ENCODE results near the gene IRF9.
A peak's percentile ranks its signal among the peaks of the same experiment; 100 is the strongest.

Gene IRF9, protein sequence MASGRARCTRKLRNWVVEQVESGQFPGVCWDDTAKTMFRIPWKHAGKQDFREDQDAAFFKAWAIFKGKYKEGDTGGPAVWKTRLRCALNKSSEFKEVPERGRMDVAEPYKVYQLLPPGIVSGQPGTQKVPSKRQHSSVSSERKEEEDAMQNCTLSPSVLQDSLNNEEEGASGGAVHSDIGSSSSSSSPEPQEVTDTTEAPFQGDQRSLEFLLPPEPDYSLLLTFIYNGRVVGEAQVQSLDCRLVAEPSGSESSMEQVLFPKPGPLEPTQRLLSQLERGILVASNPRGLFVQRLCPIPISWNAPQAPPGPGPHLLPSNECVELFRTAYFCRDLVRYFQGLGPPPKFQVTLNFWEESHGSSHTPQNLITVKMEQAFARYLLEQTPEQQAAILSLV

DNA sequence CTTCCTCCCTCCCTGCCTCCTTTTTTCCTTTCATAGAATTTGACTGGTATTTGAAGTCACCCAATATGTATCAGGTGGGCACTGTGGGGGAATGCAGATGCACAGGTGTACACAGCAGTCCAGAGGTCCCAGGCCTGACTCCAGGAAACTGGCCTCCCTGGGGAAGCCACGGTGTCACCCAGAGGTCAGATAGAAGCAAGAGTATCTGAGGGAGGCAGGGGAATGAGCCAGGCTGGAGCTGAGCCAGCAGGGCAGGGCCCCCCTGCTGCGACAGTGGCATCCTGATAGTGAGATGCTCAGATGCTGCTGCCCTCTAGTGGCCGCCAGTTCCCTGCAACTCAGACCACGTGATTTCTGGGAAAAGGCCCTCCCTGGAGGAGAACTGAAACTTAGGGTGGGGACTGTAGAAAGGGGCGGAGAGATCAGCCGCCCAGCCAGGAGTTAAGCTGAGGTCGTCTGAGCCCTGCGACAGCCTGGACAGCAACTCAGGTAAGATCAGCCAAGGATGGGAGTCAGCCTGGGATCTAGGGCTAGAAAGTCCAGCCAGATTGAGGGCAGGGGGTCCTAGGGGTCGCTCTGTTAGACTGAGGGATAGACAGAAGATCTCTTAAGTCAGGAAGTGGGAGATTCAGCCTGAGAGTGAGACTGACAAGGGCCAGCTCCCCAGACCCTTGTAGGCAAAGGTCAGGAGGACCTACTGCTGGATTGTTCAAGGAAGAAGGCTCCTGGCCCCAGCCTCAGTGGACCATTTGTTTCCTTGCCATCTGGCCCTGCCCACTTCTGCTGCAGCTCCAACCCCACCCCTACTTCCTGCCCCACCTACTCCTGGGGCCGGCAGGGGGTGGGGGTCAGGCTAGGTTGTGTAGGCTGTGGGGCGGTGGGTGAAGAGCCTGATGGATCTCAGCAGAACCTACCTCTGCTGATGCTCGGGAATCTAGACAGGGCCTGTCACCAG, at the start of gene IRF9:
IRF9 (plus strand) TSS at position 416 of the 955 bp plus-strand sequence. CDS start 880 bp downstream, outside the sequence.
- FAIRE-seq: peak; percentile 55

DNA sequence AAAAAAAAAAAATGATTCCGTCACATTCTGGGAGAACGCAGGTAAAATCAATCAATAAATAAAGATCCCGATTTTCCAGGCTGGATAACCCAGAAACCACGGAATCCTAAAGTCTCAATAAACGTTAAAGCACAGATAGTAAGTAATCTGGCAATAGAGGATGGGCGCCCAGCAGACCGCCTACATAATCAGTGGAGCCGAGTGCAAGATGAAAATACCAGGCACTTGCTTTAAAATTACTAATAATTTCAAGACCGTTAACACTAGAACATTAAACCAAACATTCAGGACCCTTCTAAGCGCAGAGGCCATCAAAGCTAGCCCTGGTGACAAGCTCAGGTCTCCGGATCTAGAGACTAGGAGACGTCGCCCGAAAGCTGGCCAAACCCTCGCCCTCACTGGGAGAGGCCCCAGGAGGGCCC, 47.7 kb upstream of the IRF9 start:
- no peak for FAIRE-seq

DNA sequence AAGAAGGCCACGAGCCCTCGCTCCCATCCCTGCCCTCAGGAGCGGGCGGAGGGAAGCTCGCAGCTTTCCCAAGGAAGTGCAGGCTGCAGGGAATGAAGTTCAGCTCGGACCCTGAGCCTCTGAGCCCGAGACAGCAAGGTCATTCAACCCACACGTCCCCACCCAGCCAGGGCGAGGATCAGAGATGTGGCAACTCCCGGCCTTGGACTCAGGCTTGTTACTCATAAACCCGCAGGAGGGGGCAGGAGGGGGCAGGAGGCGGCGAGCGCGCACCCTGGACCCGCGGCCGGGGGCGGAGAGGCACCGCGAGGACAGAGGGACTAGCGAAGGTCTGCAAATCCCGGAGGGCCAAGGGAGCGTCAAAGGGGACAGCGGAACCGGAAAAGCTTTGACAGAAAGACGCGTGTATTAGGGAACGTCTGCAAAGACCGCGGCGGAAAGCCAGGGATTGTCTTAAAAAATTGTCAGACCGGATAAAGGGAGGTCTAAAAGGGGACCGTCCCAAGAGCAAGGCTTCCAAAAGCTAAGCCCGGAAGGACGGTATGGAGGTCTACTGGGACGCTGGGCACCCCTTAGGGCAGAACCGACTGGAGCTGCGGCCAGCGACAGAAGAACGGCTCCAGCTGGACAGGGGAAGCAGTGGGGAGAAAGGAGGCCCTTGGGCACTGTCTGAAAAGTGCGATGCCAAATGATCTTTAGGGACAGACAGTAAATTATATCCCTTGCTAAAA, 47.1 kb upstream of the IRF9 start:
- no peak for FAIRE-seq

DNA sequence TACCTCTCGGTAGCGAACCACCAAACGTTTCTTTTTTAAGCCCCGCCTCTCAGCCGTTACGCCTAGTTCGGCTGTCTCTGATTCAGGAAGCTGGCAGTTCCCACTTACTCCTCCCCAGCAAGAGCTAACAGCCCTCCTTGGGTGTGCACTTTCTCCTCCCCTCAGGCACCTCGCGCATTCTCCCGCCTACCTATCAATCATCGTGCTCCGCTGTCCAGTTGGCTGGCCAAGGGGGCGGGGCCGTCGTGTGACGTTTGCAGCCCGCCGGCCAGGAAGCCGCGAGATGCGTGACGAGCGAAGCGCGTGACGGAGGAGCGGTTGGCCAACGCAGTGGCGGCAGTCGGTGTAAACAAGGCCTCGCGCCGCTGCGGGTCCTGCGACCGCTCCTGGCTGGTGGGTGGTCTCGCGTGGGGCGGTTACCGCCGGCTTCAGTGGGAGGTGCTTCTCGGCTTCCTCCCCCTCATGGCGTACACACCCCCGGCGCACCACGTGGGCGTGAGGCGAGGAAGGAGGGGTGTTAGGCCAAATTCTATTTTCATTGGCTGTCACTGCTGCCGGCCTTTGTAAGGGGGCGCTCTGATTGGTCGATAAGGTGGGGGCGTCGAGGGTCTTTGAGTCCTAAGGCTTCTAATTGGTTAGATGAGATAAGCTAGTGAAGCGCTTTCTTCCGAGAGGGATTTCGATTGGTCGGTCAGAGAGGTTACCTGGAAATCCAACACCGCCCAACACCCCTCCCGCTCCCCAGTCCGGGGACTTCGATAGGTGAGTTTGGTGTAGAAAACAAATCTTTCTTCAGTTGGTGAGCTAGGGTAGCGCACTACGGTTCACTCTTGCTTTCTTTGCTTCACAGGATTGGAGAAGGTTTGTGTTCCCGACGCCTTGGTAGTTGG, 46.3 kb upstream of the IRF9 start, which contains the start of the genes DCAF11 and NRL:
DCAF11 (plus strand) TSS at position 246 of the 890 bp plus-strand sequence. CDS start 818 bp downstream, outside the sequence.
NRL (minus strand) TSS at position 418 of the 890 bp plus-strand sequence. CDS start 32,101 bp downstream, outside the sequence.
- FAIRE-seq: peak; percentile 98

DNA sequence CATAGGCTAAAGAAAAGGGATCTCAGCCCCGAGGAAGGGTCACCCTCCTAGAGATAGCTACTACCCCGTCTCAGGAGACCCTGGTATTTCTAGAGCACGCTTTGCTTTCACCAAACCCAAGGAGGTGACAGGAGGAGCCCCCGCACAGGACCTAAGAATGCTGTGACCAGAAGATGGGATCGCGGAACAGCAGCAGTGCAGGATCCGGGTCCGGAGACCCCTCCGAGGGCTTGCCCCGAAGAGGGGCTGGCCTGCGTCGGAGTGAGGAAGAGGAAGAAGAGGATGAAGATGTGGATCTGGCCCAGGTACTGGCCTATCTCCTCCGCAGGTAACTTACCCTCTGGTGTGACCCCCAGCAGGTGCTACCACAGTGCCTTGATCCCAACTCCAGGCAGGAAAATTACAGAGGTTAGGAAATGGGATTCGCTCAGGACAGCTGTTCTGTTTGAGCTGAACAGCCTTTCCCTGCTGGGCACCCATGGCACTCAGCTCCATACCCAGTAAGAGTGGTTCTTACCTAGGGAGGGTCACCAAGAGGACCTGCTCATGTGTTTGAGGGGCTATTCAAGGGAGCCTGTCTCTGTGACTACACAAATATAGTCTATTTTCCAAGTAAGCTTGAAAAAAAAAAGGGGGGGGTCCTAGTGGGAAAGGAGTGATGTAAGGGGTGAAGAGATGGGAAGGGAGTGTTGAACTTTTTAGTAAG, 45.5 kb upstream of the IRF9 start:
- FAIRE-seq: no peak

DNA sequence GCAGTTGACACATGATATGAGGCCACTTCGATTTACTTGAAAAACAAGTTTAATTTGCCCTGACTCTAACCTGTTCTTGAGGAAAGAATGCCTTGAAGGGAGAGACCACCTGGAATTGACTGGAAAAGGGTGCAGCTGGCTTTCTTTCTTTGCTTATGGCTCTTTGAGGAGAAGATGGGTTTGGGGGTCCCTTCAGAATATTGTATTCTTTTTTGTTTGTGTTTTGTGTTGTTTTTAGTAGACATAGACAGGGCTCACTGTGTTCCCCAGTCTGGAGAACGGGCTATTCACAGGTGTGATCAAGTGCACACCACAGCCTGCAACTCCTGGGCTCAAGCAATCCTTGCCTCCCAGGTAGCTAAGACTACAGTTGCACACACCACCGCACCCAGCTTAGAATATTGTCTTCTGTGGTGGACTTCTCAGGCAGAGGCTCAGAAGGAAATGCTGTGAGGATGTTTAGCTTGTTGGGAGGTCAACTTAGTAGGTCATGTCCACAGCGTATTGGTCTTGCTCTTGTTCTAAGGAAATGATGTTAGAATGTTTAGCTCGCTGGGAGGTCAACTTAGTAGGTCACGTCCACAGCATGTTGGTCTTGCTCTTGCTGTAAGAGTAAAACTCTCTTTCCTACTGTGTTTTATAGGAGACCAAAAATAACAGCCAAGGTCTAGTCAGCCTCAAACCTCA, 44.8 kb upstream of the IRF9 start:
- no peak for FAIRE-seq

DNA sequence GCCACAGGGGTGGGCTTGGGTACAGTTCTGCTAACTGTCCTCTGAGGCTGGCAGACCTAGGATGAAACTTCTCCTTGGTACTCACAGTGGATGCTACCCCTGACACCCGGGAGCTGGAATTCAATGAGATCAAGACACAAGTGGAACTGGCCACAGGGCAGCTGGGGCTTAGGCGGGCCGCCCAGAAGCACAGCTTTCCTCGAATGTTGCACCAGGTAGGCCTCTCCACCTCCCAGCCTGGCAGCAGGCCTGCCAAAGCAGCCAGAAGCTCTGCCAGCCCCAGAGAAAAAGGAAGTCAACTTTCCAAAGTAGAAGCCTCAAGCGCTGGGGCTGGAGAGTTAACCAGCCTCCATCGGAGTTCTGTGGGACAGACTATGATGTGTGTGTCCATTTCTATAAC, 43.9 kb upstream of the IRF9 start:
- FAIRE-seq: no peak

DNA sequence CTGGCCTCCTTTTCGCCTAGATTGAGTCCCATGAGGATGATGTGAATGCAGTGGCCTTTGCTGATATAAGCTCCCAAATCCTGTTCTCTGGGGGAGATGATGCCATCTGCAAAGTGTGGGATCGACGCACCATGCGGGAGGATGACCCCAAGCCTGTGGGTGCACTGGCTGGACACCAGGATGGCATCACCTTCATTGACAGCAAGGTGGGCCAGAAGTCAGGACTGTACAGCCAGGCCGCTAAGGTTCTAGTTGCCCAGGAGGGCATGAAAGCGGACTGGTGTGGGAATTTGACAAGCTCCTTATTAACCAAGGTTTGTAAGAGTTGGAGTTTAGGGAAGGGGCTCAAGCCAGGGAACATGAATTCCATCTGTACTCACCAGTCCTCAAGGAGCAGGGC, 41.4 kb upstream of the IRF9 start:
- no peak for FAIRE-seq

DNA sequence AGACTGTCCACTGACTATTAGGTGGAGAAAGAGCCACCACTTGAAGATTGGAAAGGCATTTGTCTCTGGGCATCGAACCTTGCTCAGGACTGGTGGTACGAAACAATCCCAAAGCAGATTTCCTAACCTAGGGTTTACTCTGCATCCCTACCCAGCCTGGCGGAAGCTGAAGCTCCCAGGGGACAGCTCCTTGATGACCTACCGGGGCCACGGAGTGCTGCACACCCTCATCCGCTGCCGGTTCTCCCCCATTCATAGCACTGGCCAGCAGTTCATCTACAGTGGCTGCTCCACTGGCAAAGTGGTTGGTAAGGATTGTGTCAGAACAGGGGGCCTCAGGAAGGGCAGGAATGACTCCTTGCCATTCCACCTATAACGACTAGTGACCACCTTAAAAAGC, 39.9 kb upstream of the IRF9 start:
- FAIRE-seq: no peak

DNA sequence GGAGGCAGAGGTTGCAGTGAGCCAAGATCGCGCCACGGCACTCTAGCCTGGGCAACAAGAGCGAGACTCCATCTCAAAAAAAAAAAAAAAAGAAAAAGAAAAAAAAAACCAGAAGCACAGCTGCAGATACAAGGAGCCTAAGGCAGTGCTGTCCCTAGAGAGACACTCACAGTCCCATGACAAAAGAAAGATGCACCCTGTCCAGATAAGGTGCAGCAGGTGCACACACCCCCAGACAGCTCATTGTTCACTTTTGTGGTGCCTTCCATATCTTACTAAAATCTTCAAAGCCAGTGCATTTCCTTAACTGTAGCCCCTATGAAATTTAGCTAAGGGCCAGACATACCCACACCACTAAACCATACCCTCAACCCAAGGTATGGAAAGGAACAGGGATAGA, 38.6 kb upstream of the IRF9 start:
- FAIRE-seq: no peak

DNA sequence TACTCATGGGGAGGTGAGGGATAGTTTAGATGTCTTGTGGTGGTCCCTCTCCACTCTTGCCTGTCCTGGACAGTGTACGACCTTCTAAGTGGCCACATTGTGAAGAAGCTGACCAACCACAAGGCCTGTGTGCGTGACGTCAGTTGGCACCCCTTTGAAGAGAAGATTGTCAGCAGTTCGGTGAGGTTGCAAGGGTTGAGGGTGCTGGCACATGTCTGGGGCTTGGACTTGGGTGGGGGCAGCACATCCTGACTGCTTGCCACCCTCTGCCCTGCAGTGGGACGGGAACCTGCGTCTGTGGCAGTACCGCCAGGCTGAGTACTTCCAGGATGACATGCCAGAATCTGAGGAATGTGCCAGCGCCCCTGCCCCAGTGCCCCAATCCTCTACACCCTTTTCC, 38.2 kb upstream of the IRF9 start:
- FAIRE-seq: no peak

DNA sequence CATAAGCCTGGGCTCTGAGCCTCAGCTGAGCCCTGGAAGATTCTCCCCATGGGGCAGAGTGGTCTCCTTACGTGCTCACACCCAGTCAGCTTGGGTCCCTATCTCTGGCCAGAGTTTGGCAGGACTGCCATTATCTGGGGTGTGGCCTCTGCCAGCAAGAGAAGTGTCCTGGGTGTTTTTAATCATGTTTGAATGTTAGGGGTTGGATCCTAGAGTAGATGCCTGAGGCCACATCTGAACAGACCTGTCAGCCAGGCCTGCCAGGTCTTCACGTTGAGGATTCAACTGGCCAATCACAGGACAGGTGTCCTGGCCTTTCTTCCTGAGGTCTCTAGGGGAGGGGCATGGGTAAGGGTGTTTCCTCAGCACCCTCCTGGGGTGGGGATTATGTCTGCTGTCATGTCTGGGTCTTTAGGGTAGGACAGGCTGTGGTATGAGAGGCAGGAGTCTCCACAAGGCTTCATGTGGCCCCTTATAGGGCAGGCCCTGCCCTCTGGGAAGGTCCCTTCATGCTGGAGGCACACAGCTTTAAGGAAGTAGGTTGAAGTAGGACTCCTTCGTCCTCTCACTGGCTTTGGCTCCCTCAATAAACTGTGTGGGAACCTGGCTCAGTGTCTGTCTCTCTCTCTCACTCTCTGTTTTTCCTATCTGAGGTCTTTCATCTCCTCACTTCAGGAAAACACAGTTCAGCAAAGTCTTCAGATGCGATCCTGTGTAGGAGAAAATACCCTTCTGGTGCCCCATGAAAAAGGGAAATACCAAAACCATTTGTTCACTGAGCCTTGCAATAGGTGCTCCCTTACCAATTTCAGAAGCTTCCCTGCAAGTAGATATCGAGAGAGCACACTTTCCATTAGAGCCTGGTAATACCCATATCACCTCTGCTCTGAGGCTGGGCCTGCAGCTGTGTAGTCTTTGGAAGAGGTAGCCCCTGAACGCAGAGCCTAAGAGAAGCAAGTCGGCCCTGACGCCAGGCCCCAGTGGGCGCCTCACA, 37.3 kb upstream of the IRF9 start:
- FAIRE-seq: no peak

DNA sequence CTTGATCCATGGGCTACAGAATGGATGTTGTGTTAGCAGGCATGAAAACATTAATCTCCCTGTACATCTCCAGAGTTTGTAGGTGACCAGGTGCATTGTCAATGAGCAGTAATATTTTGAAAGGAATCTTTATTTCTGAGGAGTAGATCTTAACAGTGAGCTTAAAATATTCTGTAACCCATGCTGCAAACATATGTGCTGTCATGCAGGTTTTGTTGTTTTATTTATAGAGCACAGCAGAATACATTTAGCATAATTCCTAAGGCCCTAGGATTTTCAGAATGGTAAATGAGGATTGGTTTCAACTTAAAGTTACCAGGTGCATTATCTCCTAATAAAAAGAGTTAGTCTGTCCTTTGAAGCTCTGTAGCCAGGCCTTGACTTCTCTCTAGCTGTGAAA, 34.1 kb upstream of the IRF9 start:
- FAIRE-seq: no peak

DNA sequence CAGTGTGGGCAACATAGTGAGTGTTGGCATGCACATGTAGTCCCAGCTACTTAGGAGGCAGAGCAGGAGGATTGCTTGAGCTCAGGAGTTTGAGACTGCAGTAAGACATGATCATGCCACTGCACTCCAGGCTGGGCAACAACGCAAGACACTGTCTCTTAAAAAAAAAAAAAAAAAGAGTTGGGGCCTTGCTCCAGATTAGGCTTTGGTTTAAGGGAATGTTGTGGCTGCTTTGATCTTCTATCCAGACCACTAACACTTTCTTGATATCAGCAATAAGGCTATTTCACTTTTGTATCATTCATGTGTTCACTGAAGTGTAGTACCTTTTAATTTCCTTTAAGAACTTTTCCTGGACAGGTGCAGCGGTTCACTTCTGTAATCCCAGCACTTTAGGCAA, 33.4 kb upstream of the IRF9 start:
- no peak for FAIRE-seq

DNA sequence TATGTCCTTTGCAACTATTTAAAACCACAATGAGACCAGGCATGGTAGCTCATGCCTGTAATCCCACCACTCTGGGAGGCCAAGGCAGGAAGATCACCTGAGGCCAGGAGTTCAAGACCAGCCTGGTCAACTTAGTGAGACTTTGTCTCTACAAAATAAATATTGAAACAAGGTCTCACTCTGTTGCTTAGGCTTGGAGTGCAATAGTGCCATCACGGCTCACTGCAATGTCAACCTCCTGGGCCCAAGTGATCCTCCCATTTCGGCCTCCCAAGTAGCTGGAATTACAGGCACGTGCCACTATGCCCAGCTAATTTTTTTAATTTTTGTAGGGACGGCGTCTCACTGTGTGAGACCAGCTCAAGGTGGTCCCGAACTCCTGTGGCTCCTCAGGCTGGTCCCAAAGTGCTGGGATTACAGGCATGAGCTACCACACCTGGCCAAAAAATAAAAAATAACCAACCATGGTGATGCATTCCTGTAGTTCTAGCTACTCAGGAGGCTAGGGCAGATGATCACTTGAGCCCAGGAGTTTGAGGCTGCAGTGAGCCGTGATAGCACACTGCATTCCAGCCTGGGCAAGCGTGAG, 31.6 kb upstream of the IRF9 start:
- no peak for FAIRE-seq

DNA sequence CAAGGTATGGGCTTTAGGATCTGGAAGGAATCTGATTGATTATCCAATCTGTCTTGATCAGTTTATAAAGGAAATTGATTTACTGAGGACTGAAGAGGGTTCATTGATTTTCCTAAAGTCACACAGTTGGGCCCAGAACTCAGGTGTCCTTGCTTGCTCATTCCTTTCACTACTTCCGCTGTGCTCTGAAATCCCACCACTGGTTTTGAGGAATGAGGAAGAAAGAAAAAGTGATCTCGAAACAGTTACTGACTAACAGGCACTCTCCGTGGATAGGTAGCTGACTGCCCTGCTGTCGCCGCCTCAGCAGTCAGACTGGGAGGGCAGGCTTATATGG, 30.7 kb upstream of the IRF9 start, which contains the start of gene FITM1:
FITM1 (plus strand) TSS at position 280 of the 337 bp plus-strand sequence. CDS start 905 bp downstream, outside the sequence.
- no peak for FAIRE-seq

DNA sequence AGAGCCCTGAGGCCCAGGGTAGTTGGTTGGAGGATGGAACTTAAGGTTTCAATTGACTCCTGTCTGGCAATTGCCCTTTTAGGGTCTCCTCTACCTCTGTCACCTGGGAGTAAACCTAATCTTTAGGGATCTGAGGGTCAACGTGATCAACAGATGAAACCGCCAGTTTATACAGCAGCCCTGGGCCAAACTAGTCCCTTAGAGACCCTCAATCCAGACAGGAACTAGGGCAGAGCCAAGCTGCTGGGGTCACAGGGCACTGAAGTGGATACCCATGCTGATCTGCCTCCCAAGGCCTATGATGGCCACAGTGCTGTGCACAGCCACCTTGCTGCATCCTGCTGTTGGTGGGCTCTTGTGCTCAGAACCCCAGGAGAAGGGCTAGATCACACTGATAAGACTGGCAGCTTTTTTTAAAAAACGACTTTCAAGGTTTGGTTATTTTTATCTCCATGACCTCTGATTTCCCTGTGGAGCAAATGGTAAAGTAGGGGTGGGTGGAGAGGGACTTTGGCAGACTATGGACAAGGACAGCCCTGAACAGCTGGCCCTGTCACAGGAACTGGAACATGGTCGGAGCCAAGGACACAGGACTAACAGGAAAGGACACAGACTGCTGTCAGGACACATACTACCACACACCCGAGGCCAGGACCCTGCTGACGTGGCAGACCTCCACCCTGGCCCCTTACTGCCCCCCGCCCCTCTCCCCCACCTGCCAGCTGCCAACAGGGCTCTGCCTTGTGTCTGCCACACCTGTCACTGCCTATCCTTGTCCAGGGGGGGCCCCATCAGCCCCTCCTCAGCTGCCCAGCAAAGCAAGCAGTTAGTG, 30.1 kb upstream of the IRF9 start:
- FAIRE-seq: no peak

DNA sequence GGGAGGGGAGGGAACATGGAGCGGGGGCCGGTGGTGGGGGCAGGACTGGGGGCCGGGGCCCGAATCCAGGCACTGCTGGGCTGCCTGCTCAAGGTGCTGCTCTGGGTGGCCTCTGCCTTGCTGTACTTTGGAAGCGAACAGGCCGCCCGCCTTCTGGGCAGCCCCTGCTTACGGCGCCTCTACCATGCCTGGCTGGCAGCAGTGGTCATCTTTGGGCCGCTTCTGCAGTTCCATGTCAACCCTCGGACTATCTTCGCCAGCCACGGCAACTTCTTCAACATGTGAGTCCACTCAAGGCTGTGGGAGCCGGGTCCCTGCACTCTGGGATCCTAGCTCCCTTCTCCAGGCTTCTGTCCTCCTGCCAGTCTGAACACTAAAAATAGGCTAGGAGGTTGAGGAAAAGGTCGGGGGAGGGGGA, 29.5 kb upstream of the IRF9 start:
- no peak for FAIRE-seq
